Measurements from ENCODE around the gene ATP23. TPM values are rescaled to one million over a fixed set of nuclear protein-coding genes. Genes with fewer than 3 reads are reported as not detected.
A peak's percentile ranks its signal among the peaks of the same experiment; 100 is the strongest.

The ATP23 gene
- total and polyA plus RNA-seq, 10 of the 15 experiments (the other 5 are each of a cell fraction or from before 2014, with no cell fraction given) = 1.6 to 28.1 (median 15.1) TPM

GRCh38 chr12:57934819-57935218, 6.5 kb upstream of the ATP23 start (continued):
- no peak for TF ChIP-seq ZNF207 (IDR thresholded peaks at IDR 0.05; ENCODE audit: borderline replicate concordance)

- intact Hi-C loops (cut with micrococcal nuclease; ENCODE audit: unreplicated experiment) = no loop called here
- no peaks in the 10 kb centered on the region for H3K27me3 ChIP-seq (replicated peaks in 1 of 2; ENCODE audit: control insufficient read depth in 2 of 2, insufficient read depth in 2 of 2, low read length in 1 of 2)
- peak overlapping the region; percentile 79 for H3K4me3 ChIP-seq
- no peak for TF ChIP-seq SMAD1 (IDR thresholded peaks at IDR 0.05; ENCODE audit: low read depth, partially characterized antibody)
- no peaks in the 10 kb centered on the region for H3K36me3 ChIP-seq (ENCODE audit: control insufficient read depth in 2 of 2, insufficient read depth in 2 of 2, low read length in 1 of 2)
- H3K27ac ChIP-seq (ENCODE audit: control insufficient read depth, insufficient read depth) = peak overlapping the region; percentile 86
- peak overlapping the region; percentile 68 for H3K4me2 ChIP-seq (ENCODE audit: control insufficient read depth, insufficient read depth)
- H3K9ac ChIP-seq (ENCODE audit: control insufficient read depth, insufficient read depth, low read length) = peak overlapping the region; percentile 90
- no peaks in the 10 kb centered on the region for H3K9me3 ChIP-seq (replicated peaks; ENCODE audit: control insufficient read depth, insufficient read depth, low read length)
- no peaks in the 10 kb centered on the region for H4K20me1 ChIP-seq (ENCODE audit: control insufficient read depth, insufficient read depth)
- ChIA-PET POLR2A (no interaction called here), CTCF (interaction anchor here (0.8 kb wide), 1 partner anchor 153 kb away, joined by 3 read pairs; the partner anchor contains the start of gene TSFM), RAD21 (ENCODE audit: unreplicated experiment) (no interaction called here), SMC1A (ENCODE audit: uncharacterized antibody, unreplicated experiment) (interaction anchor here (1.4 to 1.5 kb wide), 2 partner anchors 22 to 32 kb away, joined by 3 to 5 read pairs; no protein-coding TSS in a partner anchor)
- 100% methylated on average over 3 of the region's 3 CpGs for WGBS (ENCODE audit: insufficient coverage, insufficient replicate concordance, low lambda C conversion rate, missing lambda C conversion rate)
- FAIRE-seq (no peak), DNase-seq (ENCODE audit: low read depth, low spot score) (no peak), ATAC-seq (no peak)
- peaks cover 5% of the 10 kb centered on the region for H3K79me2 ChIP-seq (ENCODE audit: control insufficient read depth, insufficient read depth, low read length)
- in situ Hi-C loops (cut with MboI) = no loop called here
- H3K4me1 ChIP-seq (ENCODE audit: control insufficient read depth, insufficient read depth, low read length) = no peaks in the 10 kb centered on the region
- peak overlapping the region; percentile 94 for H2AFZ ChIP-seq (ENCODE audit: control insufficient read depth, low read depth, low read length)
- no TSS peak for BruUV-seq (replicated peaks)
Observed at GRCh38 chr12:57935331-57935730, 6.0 kb upstream of the ATP23 start.

- peak overlapping the region; percentile 94 for H2AFZ ChIP-seq (ENCODE audit: control insufficient read depth, low read depth, low read length)
- H3K9ac ChIP-seq (ENCODE audit: control insufficient read depth, insufficient read depth, low read length) = peak overlapping the region; percentile 90
- in situ Hi-C loops (cut with MboI) (no loop called here), intact Hi-C loops (cut with micrococcal nuclease; ENCODE audit: unreplicated experiment) (no loop called here)
- DNase-seq (ENCODE audit: low read depth, low spot score) (peak; percentile 79), ATAC-seq (peak; percentile 98), FAIRE-seq (peak; percentile 96)
- WGBS (ENCODE audit: insufficient coverage, insufficient replicate concordance, low lambda C conversion rate, missing lambda C conversion rate) = under 1% methylated on average over 29 of the region's 29 CpGs
- H3K9me3 ChIP-seq (replicated peaks; ENCODE audit: control insufficient read depth, insufficient read depth, low read length) = no peaks in the 10 kb centered on the region
- H3K4me3 ChIP-seq = peak overlapping the region; percentile 79
- peak overlapping the region; percentile 68 for H3K4me2 ChIP-seq (ENCODE audit: control insufficient read depth, insufficient read depth)
- no peaks in the 10 kb centered on the region for H3K4me1 ChIP-seq (ENCODE audit: control insufficient read depth, insufficient read depth, low read length)
- POLR2A ChIA-PET = interaction anchor here (1.8 kb wide), 1 partner anchor 37 kb away, joined by 3 read pairs; no protein-coding TSS in a partner anchor
- peak overlapping the region; percentile 86 for H3K27ac ChIP-seq (ENCODE audit: control insufficient read depth, insufficient read depth)
- CTCF ChIA-PET = no interaction called here
- SMC1A ChIA-PET (ENCODE audit: uncharacterized antibody, unreplicated experiment) = interaction anchor here (0.6 to 0.8 kb wide), 3 partner anchors 31 to 217 kb away, joined by 3 read pairs; no protein-coding TSS in a partner anchor
- H4K20me1 ChIP-seq (ENCODE audit: control insufficient read depth, insufficient read depth) = no peaks in the 10 kb centered on the region
- RAD21 ChIA-PET (ENCODE audit: unreplicated experiment) = no interaction called here
- no peaks in the 10 kb centered on the region for H3K36me3 ChIP-seq (ENCODE audit: control insufficient read depth in 2 of 2, insufficient read depth in 2 of 2, low read length in 1 of 2)
- H3K27me3 ChIP-seq (replicated peaks in 1 of 2; ENCODE audit: control insufficient read depth in 2 of 2, insufficient read depth in 2 of 2, low read length in 1 of 2) = no peaks in the 10 kb centered on the region
- no TSS peak for BruUV-seq (replicated peaks)
- H3K79me2 ChIP-seq (ENCODE audit: control insufficient read depth, insufficient read depth, low read length) = peaks cover 5% of the 10 kb centered on the region
- TF ChIP-seq IKZF2 (IDR thresholded peaks at IDR 0.05) (no peak; a peak in 1 of 4 replicates), ATF3 (IDR thresholded peaks at IDR 0.05; ENCODE audit: borderline replicate concordance, extremely low read depth, low read depth, low read length) (no peak), RUNX3 (IDR thresholded peaks at IDR 0.05; ENCODE audit: low read length) (peak; percentile 97), TAF1 (IDR thresholded peaks at IDR 0.05; ENCODE audit: borderline replicate concordance, low read depth, low read length) (peak; percentile 88), KDM1A (IDR thresholded peaks at IDR 0.05; ENCODE audit: borderline replicate concordance) (no peak), BHLHE40 (IDR thresholded peaks at IDR 0.05; ENCODE audit: borderline replicate concordance in 1 of 2, low read depth in 2 of 2, low read length in 1 of 2) (peak; percentile 29 to 55; a peak in 2 of 4 replicates), SIN3A (IDR thresholded peaks at IDR 0.05; ENCODE audit: low read depth, low read length) (0 out of 2 replicates have a peak, but pooled peaks have one; percentile 35), NBN (IDR thresholded peaks at IDR 0.05) (peak; percentile 78), ZNF217 (IDR thresholded peaks at IDR 0.05) (no peak), SUZ12 (IDR thresholded peaks at IDR 0.05; ENCODE audit: unreplicated experiment) (no peak), KAT2A (conservative IDR thresholded peaks at IDR 0.05; ENCODE audit: control insufficient read depth, low read depth, low read length) (no peak), MYB (IDR thresholded peaks at IDR 0.05; ENCODE audit: borderline replicate concordance, low read depth, low read length) (peak; percentile 92), GABPA (IDR thresholded peaks at IDR 0.05; ENCODE audit: low read depth) (peak; percentile 91)
Observed at GRCh38 chr12:57935839-57936512, 5.4 kb upstream of the ATP23 start.
